IMR-90 (cell line): ENCODE data around the gene CYP4F2.

ENCODE experiments used
- BHLHE40 ChIP-seq: fragments of 150-350 bp; IDR thresholded peaks from 2 replicates; pipeline ENCODE4 v1.6.1; 2016; ENCODE audit warnings: mild to moderate bottlenecking, low read depth, low read length
- CHD1 ChIP-seq: IDR thresholded peaks from 2 replicates; pipeline ENCODE4 v1.6.1; 2012; ENCODE audit warnings: low read depth, low read length, improper control_type of control experiment
- FOS ChIP-seq: fragments of 150-350 bp; IDR thresholded peaks from 2 replicates; pipeline ENCODE4 v1.6.1; 2016; ENCODE audit warnings: low read depth, low read length
- MAFK ChIP-seq: IDR thresholded peaks from 2 replicates; pipeline ENCODE4 v1.6.1; 2012; ENCODE audit warnings: low read depth, low read length, improper control_type of control experiment
- MAZ ChIP-seq: IDR thresholded peaks from 2 replicates; pipeline ENCODE4 v1.6.1; 2012; ENCODE audit warnings: low read depth, mild to moderate bottlenecking, low read length, improper control_type of control experiment, moderate library complexity, borderline replicate concordance
- MXI1 ChIP-seq: IDR thresholded peaks from 2 replicates; pipeline ENCODE4 v1.6.1; 2012; ENCODE audit warnings: low read depth, mild to moderate bottlenecking, low read length, moderate library complexity, borderline replicate concordance
- NFE2L2 ChIP-seq: fragments of 150-350 bp; IDR thresholded peaks from 2 replicates; pipeline ENCODE4 v1.6.1; 2016; ENCODE audit warnings: low read depth, mild to moderate bottlenecking, low read length
- POLR2A ChIP-seq: IDR thresholded peaks from 2 replicates; pipeline ENCODE4 v1.6.1; 2012; ENCODE audit warnings: mild to moderate bottlenecking, low read depth, low read length
- RAD21 ChIP-seq: IDR thresholded peaks from 2 replicates; pipeline ENCODE4 v1.6.1; 2012; ENCODE audit warnings: low read length, improper control_type of control experiment
- RCOR1 ChIP-seq: IDR thresholded peaks from 2 replicates; pipeline ENCODE4 v1.6.1; 2012; ENCODE audit warnings: mild to moderate bottlenecking, low read length, improper control_type of control experiment; ENCODE audit not compliant: insufficient replicate concordance
- RFX5 ChIP-seq: IDR thresholded peaks from 2 replicates; pipeline ENCODE4 v1.8.0; 2012; ENCODE audit warnings: low read depth, mild to moderate bottlenecking, low read length, moderate library complexity
- SMC3 ChIP-seq: fragments of 150-350 bp; IDR thresholded peaks from 2 replicates; pipeline ENCODE4 v1.6.1; 2016; ENCODE audit warnings: low read depth, mild to moderate bottlenecking, antibody characterized with exemption, low read length, moderate library complexity
- TF ChIP-seq, protein P1 (sequence below): conservative IDR thresholded peaks from 2 replicates; pipeline ENCODE4 v1.5.1; 2012; ENCODE audit warnings: mild to moderate bottlenecking, low read depth, low read length, improper control_type of control experiment
- TF ChIP-seq, protein P2 (sequence below): fragments of 150-350 bp; IDR thresholded peaks from 2 replicates; pipeline ENCODE4 v1.6.1; 2017; ENCODE audit warnings: mild to moderate bottlenecking, antibody characterized with exemption, low read length, low read depth

GRCh38 chr19:15900504-15900903 lies 2.6 kb upstream of the CYP4F2 start:
- TF ChIP-seq, protein P1, sequence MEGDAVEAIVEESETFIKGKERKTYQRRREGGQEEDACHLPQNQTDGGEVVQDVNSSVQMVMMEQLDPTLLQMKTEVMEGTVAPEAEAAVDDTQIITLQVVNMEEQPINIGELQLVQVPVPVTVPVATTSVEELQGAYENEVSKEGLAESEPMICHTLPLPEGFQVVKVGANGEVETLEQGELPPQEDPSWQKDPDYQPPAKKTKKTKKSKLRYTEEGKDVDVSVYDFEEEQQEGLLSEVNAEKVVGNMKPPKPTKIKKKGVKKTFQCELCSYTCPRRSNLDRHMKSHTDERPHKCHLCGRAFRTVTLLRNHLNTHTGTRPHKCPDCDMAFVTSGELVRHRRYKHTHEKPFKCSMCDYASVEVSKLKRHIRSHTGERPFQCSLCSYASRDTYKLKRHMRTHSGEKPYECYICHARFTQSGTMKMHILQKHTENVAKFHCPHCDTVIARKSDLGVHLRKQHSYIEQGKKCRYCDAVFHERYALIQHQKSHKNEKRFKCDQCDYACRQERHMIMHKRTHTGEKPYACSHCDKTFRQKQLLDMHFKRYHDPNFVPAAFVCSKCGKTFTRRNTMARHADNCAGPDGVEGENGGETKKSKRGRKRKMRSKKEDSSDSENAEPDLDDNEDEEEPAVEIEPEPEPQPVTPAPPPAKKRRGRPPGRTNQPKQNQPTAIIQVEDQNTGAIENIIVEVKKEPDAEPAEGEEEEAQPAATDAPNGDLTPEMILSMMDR: no peak
- no peak for TF ChIP-seq RAD21
- TF ChIP-seq BHLHE40: no peak
- no peak for TF ChIP-seq MXI1
- no peak for TF ChIP-seq POLR2A
- no peak for TF ChIP-seq FOS
- no peak for TF ChIP-seq RCOR1
- TF ChIP-seq NFE2L2: no peak
- TF ChIP-seq, protein P2, sequence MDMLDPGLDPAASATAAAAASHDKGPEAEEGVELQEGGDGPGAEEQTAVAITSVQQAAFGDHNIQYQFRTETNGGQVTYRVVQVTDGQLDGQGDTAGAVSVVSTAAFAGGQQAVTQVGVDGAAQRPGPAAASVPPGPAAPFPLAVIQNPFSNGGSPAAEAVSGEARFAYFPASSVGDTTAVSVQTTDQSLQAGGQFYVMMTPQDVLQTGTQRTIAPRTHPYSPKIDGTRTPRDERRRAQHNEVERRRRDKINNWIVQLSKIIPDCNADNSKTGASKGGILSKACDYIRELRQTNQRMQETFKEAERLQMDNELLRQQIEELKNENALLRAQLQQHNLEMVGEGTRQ: no peak
- no peak for TF ChIP-seq RFX5
- no peak for TF ChIP-seq CHD1
- TF ChIP-seq MAZ: no peak
- no peak for TF ChIP-seq MAFK
- TF ChIP-seq SMC3: no peak
